GM19455 (cell line): Measurements from ENCODE around the gene GPRASP3.
A peak's percentile ranks its signal among the peaks of the same experiment; 100 is the strongest.
"Not testable (repeated sequence)": the region's sequence is repeated elsewhere in the genome, so short reads cannot be mapped to it uniquely, and the experiment has no call there.

Experiments used
- ATAC-seq: cut with Tn5 transposase; IDR thresholded peaks from one replicate; pipeline ENCODE4 v1.9.1; 2021; ENCODE audit not compliant: unreplicated experiment

Gene GPRASP3, protein sequence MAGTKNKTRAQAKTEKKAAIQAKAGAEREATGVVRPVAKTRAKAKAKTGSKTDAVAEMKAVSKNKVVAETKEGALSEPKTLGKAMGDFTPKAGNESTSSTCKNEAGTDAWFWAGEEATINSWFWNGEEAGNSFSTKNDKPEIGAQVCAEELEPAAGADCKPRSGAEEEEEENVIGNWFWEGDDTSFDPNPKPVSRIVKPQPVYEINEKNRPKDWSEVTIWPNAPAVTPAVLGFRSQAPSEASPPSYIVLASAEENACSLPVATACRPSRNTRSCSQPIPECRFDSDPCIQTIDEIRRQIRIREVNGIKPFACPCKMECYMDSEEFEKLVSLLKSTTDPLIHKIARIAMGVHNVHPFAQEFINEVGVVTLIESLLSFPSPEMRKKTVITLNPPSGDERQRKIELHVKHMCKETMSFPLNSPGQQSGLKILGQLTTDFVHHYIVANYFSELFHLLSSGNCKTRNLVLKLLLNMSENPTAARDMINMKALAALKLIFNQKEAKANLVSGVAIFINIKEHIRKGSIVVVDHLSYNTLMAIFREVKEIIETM

DNA sequence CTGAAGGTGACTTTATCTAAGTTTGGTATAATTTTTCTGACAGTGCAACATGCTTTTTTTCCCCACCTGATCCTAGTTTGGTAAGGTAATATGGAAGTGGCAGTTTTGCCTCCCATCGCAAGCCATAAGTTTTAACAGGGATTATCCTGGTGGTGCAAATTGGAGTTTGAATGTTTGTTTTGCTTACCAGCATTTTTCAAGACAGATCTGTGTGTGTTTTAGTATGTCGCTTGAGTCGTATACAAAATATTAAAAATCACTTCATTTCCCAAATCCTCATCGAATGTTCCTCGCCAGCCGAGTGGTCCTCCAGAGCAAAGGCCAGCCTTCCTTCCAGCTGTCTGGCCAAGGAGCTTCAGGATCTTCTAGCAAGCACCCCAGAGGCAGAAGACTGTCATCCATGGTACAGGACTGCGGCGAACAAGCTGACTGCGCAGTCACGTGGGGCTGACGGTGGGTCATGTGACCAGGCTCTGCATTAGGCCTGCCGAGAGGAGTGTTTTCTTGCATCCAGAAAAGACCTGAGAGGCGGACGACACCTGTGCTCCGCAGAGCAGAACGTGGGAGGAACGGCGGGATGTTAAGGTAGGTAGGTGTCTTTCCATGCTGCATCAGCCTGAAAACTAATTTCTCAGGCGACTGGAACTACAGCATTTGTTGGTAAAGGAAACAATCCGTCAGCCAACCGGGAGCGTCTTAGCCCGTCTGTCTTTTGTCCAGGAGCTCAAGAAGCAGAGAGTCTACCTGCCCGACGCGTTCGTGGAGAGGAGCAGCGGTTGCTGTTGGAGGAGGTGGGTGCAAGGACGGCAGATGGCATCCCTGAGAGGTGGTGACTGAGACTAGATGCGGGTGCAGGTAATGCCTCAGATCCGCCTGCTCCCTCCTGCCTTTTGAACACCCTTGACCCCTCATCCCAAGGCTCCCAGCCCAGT lies at the start of gene GPRASP3:
TSS of gene GPRASP3 (plus strand) at position 507 of the 932 bp plus-strand sequence. CDS start 28,253 bp downstream, outside the sequence.
- peak; percentile 91 for ATAC-seq

DNA sequence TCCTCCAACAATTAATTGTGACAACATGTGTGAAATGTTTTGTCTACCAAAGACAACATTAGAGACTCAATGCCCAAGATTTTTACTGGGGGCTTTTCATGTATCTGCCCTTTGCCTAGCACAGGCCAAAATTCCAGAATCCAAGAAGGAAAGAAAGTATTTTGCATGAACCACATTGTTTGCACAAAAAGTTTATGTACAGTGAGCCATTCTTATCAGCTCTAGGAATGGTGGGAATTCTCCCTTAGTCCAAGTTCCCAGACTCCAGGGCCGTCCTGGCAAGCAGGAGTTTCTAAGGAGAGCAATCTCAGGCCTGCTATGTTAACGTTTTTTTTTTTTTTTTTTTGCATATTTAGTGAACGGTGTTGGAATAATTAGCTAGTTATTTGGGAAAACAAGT lies 47.7 kb upstream of the GPRASP3 start:
- ATAC-seq, result no peak

DNA sequence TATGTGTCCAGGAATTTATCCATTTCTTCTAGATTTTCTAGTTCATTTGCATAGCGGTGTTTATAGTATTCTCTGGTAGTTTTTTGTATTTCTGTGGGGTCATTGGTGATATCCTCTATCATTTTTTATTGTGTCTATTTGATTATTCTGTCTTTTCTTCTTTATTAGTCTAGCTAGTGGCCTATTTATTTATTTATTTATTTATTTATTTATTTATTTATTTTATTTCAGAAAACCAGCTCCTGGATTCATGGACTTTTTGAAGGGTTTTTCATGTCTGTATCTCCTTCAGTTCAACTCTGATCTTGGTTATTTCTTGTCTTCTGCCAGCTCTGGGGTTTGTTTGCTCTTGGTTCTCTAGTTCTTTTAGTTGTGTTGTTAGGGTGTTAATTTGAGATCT lies 43.1 kb upstream of the GPRASP3 start:
- ATAC-seq, result not testable (repeated sequence)

DNA sequence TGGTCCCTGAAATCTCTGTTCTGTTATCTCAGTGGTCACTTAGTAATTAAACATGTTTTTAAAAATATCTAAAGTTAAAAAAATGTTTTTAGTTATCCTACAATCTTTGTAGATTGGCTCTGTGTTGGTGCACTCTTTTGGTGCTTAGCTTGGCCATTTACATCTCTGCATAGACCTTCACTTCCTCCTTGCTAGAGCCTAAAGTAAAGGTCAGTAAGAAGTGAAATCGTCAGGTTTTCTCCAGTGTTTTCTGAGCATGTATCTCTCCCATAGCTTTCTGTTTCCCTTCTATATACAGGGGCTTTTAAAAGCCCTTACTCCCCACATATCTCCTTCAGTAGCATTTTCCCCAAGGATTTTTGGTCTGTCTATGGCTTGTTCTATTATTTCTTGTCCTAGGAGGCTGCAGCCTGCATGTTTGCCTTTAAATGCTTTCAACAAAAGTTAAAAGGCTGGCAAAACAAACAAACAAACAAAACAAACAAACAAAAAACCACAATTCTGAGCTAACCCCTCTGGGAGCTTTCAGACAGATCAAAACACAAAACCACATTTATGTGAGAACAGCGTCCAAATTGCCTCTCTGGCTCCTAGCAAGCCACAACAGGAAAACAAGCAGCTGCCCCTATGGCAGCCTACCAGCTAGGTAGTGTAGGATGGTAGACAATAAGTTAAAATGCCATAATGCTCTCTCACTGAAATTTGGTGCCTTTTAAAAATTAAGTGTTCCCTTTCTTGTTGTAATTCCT lies 35.6 kb upstream of the GPRASP3 start:
- no peak for ATAC-seq

DNA sequence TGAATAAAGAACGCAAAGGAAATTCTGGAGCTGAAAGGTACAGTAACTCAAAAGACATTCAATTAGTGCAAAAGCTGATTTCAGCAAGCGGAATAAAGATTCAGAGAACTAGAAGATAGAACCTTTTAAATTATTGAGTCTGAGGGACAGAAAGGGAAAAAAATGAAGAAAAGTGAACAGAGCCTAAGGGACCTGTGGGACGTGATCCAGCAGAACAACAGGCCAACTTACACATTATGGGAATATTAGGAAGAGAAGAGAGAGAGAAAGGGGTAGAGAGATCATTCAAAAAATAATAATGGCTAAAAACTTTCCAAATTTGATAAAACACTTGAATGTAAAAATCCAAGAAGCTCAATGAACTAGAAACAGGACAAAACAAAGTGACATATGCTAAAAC lies 25.8 kb upstream of the GPRASP3 start:
- ATAC-seq, result no peak

DNA sequence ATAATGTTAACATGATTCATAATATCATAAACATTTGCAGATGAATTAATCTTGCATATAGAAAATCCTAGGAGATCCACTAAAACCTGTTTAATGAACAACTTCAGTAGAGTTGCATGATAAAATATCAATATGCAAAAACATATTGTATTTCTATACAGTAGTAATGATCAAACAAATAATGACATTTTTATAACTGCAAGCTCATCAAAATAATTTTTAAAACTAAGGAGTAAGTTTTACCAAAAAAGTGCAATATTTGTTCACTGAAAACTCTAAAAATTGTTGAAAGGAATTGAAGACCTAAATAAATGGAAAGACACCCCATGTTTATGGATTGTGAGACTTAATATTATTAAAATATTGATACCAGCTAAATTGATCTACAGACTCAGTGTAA lies 24.2 kb upstream of the GPRASP3 start:
- ATAC-seq, result no peak

DNA sequence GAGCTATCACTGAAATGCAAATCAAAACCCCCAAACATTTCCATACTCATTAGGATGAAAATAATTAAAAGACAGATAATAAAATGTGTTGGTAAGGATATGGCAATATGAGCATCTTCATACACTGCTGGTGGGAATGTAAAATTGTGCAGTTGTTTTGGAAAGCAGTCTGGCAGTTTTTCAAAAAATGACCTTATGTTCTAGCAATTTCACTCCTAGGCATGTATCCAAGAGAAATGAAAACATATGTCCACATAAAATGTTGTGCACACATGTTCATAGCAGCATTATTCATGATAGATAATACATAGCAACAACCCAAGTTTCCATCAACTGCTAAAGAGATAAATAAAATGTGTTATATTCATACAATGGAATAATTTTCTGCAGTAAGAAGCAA lies 23.0 kb upstream of the GPRASP3 start:
- no peak for ATAC-seq

DNA sequence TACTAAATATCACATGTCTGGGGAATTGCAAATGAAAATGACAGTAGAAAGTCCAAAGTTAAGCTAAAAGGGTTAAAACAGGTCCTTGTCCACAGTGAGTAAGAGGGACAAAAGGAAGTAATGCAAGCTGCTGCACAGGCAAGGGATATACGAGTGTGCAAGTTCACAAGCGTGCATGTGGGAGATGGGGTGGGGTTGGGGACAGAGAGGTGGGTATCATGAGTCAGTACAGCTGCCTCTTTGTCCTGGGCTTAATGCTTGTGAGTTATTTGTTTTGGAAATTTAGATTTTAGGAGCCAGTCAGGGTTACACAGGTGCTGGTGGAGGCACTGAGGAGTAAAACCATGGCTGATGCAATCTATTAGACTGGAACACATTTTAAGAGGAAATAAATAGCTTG lies 11.6 kb upstream of the GPRASP3 start:
- ATAC-seq, result no peak

DNA sequence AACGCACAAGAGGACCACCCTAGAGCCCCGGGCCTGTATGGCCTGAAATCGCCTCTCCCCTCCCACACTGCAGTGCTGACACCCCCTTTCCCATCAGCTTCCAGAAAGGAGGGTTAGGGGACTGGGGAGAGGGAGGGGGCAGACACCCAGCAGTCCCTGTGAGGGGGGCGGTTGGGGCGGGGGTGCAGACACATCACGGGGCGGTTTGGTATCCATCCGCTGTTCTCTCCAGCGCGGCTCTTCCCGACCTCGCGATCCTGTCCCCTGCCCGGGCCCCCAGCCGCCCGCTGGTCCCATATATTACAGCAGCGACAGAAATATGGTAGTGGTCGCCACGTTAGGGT lies 8.7 kb upstream of the GPRASP3 start:
- no peak for ATAC-seq

DNA sequence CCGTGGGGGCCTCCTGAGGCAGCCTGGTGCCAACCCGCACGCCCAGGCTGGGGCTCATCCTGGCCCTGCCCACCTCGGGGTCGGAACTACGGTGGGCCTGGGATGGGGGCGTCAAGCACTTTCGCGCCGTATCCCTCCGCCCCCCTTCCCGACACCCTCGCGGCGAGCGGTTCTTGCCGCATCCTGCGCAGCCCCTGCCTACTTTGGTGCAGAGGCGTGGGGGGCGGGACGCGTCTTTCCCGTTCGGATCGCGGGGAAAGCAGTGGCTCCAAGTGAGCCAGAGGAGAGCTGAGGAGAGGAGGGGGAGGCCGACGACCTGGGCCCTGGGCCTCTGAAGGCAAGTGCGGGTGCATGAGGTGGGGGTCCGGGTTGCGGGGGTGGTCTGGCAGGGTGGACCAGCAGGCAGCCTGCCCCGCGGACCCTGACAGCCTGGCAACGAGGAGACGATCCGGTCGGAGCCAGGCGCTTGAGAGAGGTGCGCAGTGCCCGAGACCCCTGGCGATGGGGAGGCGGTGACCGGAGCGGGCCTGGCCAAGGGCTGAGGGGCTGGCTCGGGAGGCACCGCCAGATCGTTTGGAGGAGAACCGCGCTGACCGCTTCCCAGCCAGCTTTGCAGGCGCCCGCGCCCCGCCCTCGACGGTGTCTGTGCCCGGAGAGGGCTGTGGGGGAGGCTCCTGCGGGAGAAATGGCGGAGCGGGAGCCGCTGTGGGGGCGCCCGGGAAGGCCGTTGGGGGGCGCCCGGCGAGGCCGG lies 8.2 kb upstream of the GPRASP3 start, which contains the start of gene GPRASP2:
TSS of gene GPRASP2 (plus strand) at position 233 of the 751 bp plus-strand sequence. CDS start 2,422 bp downstream, outside the sequence.
- no peak for ATAC-seq

DNA sequence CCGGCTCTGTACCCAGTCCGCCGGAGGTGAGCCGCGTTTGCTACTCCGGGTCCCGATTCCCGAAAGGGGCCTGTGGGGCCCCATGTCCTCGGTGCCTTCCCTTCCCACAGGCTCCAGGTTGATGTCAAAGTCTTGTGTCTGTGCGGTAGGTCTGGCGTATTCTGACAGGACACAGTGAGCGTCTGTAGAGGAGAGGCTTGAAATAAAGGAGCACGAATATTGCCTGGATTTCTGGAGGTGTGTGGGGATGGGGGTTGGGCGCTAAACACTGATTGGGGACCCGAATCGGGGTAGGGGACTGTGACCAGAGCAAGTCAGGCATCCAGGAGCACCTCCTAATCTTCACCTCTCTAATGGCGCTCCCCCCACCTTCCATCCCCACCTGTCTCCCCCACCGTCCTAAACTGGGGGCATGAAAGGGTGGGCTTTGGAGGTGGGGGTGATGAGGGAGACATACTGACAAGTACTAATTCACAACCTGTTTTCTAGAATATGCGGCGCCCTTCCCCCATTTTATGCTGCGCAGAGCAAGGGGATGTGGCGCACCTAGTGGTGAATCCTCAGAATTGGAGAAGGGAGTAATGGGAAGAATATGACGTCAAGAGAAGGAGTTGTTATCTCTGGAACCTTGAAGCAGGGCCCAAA lies 7.4 kb upstream of the GPRASP3 start:
- ATAC-seq, result no peak

DNA sequence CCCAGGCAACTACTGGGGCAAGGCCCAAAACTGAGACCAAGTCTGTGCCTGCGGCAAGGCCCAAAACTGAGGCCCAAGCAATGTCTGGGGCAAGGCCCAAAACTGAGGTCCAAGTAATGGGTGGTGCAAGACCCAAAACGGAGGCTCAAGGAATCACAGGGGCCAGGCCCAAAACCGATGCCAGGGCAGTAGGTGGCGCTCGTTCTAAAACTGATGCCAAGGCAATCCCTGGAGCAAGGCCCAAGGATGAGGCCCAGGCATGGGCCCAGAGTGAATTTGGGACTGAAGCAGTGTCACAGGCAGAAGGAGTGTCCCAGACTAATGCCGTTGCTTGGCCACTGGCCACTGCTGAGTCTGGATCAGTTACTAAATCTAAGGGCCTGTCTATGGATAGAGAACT lies 5.5 kb upstream of the GPRASP3 start:
- ATAC-seq, result no peak

DNA sequence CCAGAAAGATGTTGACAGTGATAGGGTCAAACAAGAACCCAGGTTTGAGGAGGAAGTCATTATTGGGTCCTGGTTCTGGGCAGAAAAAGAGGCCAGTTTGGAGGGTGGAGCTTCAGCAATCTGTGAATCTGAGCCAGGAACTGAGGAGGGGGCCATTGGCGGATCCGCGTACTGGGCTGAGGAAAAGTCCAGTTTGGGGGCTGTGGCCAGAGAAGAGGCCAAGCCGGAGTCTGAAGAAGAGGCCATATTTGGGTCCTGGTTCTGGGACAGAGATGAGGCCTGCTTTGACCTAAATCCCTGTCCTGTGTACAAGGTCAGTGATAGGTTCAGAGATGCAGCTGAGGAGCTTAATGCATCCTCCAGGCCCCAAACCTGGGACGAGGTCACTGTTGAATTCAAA lies 4.6 kb upstream of the GPRASP3 start:
- no peak for ATAC-seq

DNA sequence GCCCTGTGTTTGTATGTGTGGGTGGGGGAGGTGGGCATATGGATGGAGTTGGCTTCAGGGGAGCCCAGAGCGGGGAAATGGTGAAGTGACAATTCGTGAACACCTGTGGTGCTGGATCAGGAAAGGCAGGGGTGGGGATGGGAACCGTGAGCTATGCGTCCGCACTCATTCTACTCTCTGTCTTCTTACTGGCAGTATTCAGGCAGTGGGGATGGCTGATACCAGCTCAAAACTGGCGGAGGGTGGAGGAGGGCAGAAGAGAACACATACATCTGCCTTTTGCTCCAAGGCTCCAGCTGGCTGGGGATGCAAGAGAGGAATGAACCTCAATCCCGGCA lies 595 bp downstream of the GPRASP3 start:
- ATAC-seq, result not testable (repeated sequence)

DNA sequence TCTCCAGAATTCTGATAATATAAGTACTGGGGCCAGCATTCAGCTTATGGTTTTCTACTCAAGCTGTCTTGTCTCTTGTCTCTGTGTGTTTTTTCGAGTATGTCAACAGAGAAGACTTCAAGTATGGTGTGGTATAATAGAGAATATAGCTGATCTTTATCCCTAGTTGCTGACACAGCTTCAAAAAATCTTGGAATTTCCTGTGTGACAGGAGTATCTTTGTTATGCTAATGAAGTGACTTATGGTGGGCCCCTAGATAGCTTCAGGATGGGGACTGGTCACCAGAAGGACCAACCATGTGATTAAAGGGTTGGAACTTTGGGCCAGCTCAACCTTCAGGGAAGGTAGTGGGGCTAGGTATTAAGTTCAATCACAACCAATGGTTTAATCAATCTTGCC lies 2.9 kb downstream of the GPRASP3 start:
- no peak for ATAC-seq

DNA sequence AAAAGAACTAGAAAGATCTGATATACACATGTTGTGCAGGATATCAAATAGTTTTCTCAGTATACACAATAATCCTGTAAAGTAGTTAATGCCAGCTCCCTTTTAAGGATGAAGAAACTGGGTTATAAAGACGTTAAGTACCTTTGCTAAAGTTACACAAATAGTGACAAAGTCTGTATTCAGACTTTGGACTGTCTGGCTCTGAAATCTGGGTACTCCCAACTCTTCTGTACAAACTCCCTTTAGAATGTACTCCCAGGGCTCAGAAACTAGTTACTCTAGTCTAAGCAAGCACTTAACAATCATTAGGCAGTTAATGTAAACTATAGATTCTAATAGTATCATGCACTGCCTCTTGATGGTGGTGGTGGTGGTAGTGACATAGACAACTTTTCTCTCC lies 7.2 kb downstream of the GPRASP3 start:
- ATAC-seq, result no peak

DNA sequence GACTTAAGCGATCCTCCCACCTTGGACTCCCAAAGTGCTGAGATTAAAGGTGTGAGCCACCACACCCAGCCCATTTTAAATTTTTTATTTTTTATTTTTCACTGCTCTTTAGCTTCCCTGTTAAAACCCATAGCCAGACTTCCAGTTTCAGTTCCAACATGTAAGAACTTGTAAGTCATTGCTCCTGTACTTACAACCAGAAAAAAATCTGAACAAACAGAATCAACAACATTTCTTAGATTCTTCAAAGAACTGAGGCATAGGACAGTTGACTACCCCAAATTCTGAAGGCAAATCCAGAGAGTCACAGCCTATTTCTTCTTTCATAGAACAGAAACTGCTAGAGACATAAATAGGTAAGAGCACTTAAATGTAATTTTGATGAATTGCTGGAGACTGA lies 8.1 kb downstream of the GPRASP3 start:
- no peak for ATAC-seq

DNA sequence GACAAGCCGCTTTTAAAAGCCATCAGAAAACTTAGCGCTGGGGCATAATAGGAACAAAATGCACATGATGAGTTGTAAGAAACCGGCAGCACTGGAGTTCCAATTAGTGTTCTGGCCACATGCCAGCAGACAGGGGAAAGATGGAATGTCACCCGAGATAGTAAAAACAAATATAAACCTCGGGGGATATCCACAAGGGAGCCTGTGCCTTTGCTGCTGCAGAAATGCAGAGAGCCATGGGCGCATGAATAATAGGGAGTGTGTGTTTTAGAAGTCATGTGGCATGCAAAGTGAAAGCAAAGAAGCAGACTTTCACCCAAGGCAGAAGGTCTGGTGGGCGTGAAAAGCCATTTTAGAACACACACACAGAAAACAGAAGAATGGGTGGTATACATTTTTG lies 19.1 kb downstream of the GPRASP3 start:
- no peak for ATAC-seq

DNA sequence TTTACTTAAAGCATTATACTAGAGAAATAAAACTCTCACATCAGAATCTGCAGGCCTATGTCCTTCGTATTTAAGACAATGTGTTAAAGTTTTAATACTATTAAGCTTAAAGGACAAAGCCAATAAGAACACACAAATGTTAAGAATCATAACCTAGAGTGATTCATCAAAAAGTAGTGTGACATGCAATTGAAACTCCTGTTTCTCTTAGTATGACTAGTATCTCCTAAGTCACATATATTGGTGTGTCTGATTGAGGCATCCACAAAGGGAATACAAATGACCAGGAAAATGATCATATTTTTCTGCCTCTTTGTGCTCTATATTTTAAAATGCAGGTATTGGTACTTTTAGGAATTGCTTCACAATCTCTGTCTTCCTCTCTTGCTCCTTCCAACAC lies 23.8 kb downstream of the GPRASP3 start:
- ATAC-seq, result no peak

DNA sequence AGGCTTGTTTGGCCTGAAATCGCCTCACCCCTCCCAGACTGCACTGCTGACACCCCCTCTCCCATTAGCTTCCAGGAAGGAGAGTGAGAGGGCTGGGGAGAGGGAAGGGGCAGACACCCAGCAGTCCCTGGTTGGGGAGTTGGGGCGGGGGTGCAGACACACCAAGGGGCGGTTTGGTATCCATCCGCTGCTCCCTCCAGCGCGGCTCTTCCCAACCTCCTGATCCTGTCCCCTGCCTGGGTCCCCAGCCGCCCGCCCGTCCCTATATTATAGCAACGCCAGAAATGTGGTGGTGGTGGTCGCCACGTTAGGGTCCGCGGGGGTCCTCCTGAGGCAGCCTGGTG lies 24.9 kb downstream of the GPRASP3 start:
- no peak for ATAC-seq
